GM12878 (cell line): ENCODE results near the gene TAF6L. TPM values are rescaled to one million over a fixed set of nuclear protein-coding genes. Genes with fewer than 3 reads are reported as not detected.

Experiments
- BACH1 ChIP-seq: fragments of 450-650 bp; IDR thresholded peaks from 2 replicates; pipeline ENCODE4 v1.6.1; 2017; ENCODE audit warnings: mild to moderate bottlenecking, borderline replicate concordance
- BMI1 ChIP-seq: fragments of 450-650 bp; IDR thresholded peaks from 2 replicates; pipeline ENCODE4 v1.6.1; 2016; ENCODE audit warnings: mild to moderate bottlenecking, moderate library complexity, borderline replicate concordance
- BRCA1 ChIP-seq: IDR thresholded peaks from 2 replicates; pipeline ENCODE4 v1.6.1; 2011; ENCODE audit warnings: low read depth, low read length, improper control_type of control experiment
- CEBPB ChIP-seq, 2 experiments: fragments of 150-350 bp in 1 of 2; IDR thresholded peaks; 2 replicates each; pipeline ENCODE4 v1.6.1; 2012 to 2014; ENCODE audit warnings: low read depth in 2 of 2, low read length in 2 of 2, borderline replicate concordance in 1 of 2, inconsistent platforms in 1 of 2
- CHD2 ChIP-seq: IDR thresholded peaks from 2 replicates; pipeline ENCODE4 v1.6.1; 2011; ENCODE audit warnings: low read depth, low read length, improper control_type of control experiment, borderline replicate concordance
- FOS ChIP-seq: IDR thresholded peaks from 3 replicates; pipeline ENCODE4 v1.6.1; 2011; ENCODE audit warnings: borderline replicate concordance; ENCODE audit not compliant: insufficient read length; ENCODE audit errors: extremely low read depth
- MEF2B ChIP-seq: fragments of 450-650 bp; IDR thresholded peaks from 2 replicates; pipeline ENCODE4 v1.6.1; 2018; ENCODE audit warnings: mild to moderate bottlenecking, moderate library complexity; ENCODE audit not compliant: partially characterized antibody, poor library complexity, severe bottlenecking
- MYB ChIP-seq: fragments of 150-350 bp; IDR thresholded peaks from 2 replicates; pipeline ENCODE4 v1.6.1; 2014; ENCODE audit warnings: mild to moderate bottlenecking, low read depth, low read length, borderline replicate concordance
- MYC ChIP-seq: IDR thresholded peaks from 2 replicates; pipeline ENCODE4 v1.6.1; 2011; ENCODE audit warnings: mild to moderate bottlenecking, low read length, moderate library complexity, inconsistent platforms; ENCODE audit not compliant: insufficient read depth, insufficient replicate concordance, insufficient read length, severe bottlenecking
- NFXL1 ChIP-seq: fragments of 450-650 bp; IDR thresholded peaks from 2 replicates; pipeline ENCODE4 v1.6.1; 2017; ENCODE audit warnings: antibody characterized with exemption, mild to moderate bottlenecking, borderline replicate concordance
- POLR2AphosphoS2 ChIP-seq: IDR thresholded peaks from 2 replicates; pipeline ENCODE4 v1.6.1; 2011; ENCODE audit warnings: low read depth, mild to moderate bottlenecking, low read length, improper control_type of control experiment, moderate library complexity
- SMAD5 ChIP-seq: IDR thresholded peaks from 2 replicates; pipeline ENCODE4 v1.6.1; 2016; ENCODE audit warnings: antibody characterized with exemption, low read depth
- SRF ChIP-seq, 2 experiments: IDR thresholded peaks; 2 replicates each; pipeline ENCODE4 v1.6.1; 2011; ENCODE audit warnings: low read depth in 2 of 2, low read length in 2 of 2, mild to moderate bottlenecking in 1 of 2, moderate library complexity in 1 of 2
- SUZ12 ChIP-seq: fragments of 200-600 bp; sonication (generic); IDR thresholded peaks from one replicate; pipeline ENCODE4 v1.6.1; 2018; ENCODE audit warnings: antibody characterized with exemption, mild to moderate bottlenecking; ENCODE audit not compliant: unreplicated experiment
- TCF3 ChIP-seq: IDR thresholded peaks from 2 replicates; pipeline ENCODE4 v1.6.1; 2012; ENCODE audit warnings: low read depth, mild to moderate bottlenecking, low read length, borderline replicate concordance; ENCODE audit not compliant: insufficient read depth
- ZNF207 ChIP-seq: fragments of 450-650 bp; IDR thresholded peaks from 2 replicates; pipeline ENCODE4 v1.6.1; 2014; ENCODE audit warnings: antibody characterized with exemption, mild to moderate bottlenecking, borderline replicate concordance
- polyA plus RNA-seq, 11 experiments: library from polyadenylated mRNA; depleted of rRNA in 4 of 11; unstranded in 6 of 11; stranded (reverse) in 5 of 11; fragments of >200 nt; fragmentation: Nextera tagmentation in 4 of 11; fragmentation: Illumina TruSeq in 1 of 11; extraction: Ambion mirVana in 4 of 11; extraction: Trizol in 1 of 11; gene quantifications; 1 replicate in 1 of 11; 2 replicates in 10 of 11; pipeline versions ENCODE4 v1.2.1 to v1.2.3, GENCODE V29; 2011 to 2016; ENCODE audit warnings: inconsistent platforms in 2 of 11, missing spikeins in 2 of 11, low read depth in 1 of 11
- total RNA-seq, 4 experiments: library from RNA; depleted of rRNA in 3 of 4; stranded (reverse); fragments of >200 nt in 3 of 4; fragmentation: Illumina TruSeq in 1 of 4; extraction: Trizol in 1 of 4; gene quantifications; 2 replicates each; pipeline versions ENCODE4 v1.2.1 to v1.2.3, GENCODE V29; 2013 to 2021
- TF ChIP-seq, protein P1 (sequence below): fragments of 450-650 bp; IDR thresholded peaks from 2 replicates; pipeline ENCODE4 v1.6.1; 2017; ENCODE audit warnings: mild to moderate bottlenecking, low read depth, inconsistent platforms; ENCODE audit not compliant: poor library complexity, severe bottlenecking
- TF ChIP-seq, protein P2 (sequence below): fragments of 450-650 bp; IDR thresholded peaks from 2 replicates; pipeline ENCODE4 v1.6.1; 2017; ENCODE audit warnings: mild to moderate bottlenecking, moderate library complexity
- TF ChIP-seq, protein P3 (sequence below): fragments of 450-650 bp; IDR thresholded peaks from 2 replicates; pipeline ENCODE4 v1.6.1; 2017; ENCODE audit warnings: borderline replicate concordance
- TF ChIP-seq, protein P4 (sequence below): IDR thresholded peaks from 2 replicates; pipeline ENCODE4 v1.6.1; 2012; ENCODE audit warnings: low read depth, low read length, improper control_type of control experiment

Gene TAF6L
- total and polyA plus RNA-seq, 10 of the 15 experiments (the other 5 are each of a cell fraction or from before 2014, with no cell fraction given) = 0.15 to 35.6 (median 19.0) TPM

DNA sequence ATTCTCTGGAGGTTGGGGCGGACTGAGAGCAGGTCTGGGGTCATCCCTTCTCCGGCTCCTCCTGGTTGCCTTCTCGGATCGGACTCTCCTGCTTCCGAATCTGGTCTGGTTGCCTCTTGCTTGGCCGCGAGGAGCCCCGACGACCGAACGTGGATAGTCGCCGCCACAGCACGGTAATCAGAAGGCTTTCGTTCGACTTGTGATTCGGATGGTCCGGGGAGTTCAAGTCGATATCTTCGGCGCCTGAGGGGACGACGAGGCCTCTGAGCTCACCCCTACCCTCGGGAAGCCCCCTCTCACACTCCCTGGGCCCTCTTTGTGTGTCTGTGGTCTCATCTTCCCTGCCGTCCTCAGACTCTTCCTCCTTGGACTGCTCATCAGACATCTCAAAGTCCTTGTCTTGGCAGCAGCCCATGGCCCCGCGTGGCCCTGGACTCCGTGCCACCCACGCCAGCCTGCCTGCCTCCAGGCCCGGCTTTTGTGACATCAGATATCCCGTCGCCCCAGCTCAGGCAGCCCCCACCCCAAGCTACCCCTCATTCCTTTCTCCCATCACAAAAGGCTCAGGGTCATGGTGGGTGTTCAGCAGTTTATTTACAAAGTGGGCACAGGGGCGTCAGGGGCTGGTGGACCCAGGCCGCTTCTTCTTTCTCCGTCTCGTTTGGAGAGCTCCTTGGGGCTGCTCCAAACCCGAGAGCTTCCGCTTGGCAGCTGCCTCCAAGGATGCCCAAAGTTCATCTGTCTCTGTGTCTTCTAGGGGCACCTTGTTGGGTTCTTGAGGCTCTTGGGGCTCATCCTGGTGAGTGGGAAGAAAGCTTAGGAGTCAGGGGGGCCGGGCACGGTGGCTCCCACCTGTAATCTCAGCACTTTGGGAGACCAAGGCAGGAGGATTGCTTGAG is 61.4 kb downstream of the TAF6L start, which contains the start of gene TEX54 (continued):
- no peak for TF ChIP-seq CHD2
- TF ChIP-seq ZNF207 = no peak
- no peak for TF ChIP-seq CEBPB (IDR thresholded peaks at IDR 0.05; ENCODE audit: borderline replicate concordance in 1 of 2, low read depth in 2 of 2, low read length in 2 of 2)
- peak; percentile 1 for TF ChIP-seq MYC
- TF ChIP-seq BACH1 = no peak; the same call in 1 of the 2 replicates
- TF ChIP-seq SRF (IDR thresholded peaks at IDR 0.05; ENCODE audit: low read depth in 2 of 2, low read length in 2 of 2) = no peak
- TF ChIP-seq MYB = no peak
- TF ChIP-seq FOS = no peak
- TF ChIP-seq NFXL1 = no peak
- no peak for TF ChIP-seq MEF2B
- TF ChIP-seq, protein P1, sequence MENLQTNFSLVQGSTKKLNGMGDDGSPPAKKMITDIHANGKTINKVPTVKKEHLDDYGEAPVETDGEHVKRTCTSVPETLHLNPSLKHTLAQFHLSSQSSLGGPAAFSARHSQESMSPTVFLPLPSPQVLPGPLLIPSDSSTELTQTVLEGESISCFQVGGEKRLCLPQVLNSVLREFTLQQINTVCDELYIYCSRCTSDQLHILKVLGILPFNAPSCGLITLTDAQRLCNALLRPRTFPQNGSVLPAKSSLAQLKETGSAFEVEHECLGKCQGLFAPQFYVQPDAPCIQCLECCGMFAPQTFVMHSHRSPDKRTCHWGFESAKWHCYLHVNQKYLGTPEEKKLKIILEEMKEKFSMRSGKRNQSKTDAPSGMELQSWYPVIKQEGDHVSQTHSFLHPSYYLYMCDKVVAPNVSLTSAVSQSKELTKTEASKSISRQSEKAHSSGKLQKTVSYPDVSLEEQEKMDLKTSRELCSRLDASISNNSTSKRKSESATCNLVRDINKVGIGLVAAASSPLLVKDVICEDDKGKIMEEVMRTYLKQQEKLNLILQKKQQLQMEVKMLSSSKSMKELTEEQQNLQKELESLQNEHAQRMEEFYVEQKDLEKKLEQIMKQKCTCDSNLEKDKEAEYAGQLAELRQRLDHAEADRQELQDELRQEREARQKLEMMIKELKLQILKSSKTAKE = no peak
- no peak for TF ChIP-seq TCF3
- no peak for TF ChIP-seq SMAD5
- no peak for TF ChIP-seq BMI1
- no peak for TF ChIP-seq BRCA1
- TF ChIP-seq SUZ12 = no peak
- TF ChIP-seq, protein P2, sequence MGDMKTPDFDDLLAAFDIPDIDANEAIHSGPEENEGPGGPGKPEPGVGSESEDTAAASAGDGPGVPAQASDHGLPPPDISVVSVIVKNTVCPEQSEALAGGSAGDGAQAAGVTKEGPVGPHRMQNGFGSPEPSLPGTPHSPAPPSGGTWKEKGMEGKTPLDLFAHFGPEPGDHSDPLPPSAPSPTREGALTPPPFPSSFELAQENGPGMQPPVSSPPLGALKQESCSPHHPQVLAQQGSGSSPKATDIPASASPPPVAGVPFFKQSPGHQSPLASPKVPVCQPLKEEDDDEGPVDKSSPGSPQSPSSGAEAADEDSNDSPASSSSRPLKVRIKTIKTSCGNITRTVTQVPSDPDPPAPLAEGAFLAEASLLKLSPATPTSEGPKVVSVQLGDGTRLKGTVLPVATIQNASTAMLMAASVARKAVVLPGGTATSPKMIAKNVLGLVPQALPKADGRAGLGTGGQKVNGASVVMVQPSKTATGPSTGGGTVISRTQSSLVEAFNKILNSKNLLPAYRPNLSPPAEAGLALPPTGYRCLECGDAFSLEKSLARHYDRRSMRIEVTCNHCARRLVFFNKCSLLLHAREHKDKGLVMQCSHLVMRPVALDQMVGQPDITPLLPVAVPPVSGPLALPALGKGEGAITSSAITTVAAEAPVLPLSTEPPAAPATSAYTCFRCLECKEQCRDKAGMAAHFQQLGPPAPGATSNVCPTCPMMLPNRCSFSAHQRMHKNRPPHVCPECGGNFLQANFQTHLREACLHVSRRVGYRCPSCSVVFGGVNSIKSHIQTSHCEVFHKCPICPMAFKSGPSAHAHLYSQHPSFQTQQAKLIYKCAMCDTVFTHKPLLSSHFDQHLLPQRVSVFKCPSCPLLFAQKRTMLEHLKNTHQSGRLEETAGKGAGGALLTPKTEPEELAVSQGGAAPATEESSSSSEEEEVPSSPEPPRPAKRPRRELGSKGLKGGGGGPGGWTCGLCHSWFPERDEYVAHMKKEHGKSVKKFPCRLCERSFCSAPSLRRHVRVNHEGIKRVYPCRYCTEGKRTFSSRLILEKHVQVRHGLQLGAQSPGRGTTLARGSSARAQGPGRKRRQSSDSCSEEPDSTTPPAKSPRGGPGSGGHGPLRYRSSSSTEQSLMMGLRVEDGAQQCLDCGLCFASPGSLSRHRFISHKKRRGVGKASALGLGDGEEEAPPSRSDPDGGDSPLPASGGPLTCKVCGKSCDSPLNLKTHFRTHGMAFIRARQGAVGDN = 0 out of 2 replicates have a peak, but pooled peaks have one; percentile 22
- TF ChIP-seq, protein P3, sequence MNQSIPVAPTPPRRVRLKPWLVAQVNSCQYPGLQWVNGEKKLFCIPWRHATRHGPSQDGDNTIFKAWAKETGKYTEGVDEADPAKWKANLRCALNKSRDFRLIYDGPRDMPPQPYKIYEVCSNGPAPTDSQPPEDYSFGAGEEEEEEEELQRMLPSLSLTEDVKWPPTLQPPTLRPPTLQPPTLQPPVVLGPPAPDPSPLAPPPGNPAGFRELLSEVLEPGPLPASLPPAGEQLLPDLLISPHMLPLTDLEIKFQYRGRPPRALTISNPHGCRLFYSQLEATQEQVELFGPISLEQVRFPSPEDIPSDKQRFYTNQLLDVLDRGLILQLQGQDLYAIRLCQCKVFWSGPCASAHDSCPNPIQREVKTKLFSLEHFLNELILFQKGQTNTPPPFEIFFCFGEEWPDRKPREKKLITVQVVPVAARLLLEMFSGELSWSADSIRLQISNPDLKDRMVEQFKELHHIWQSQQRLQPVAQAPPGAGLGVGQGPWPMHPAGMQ = no peak
- TF ChIP-seq, protein P4, sequence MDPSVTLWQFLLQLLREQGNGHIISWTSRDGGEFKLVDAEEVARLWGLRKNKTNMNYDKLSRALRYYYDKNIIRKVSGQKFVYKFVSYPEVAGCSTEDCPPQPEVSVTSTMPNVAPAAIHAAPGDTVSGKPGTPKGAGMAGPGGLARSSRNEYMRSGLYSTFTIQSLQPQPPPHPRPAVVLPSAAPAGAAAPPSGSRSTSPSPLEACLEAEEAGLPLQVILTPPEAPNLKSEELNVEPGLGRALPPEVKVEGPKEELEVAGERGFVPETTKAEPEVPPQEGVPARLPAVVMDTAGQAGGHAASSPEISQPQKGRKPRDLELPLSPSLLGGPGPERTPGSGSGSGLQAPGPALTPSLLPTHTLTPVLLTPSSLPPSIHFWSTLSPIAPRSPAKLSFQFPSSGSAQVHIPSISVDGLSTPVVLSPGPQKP = no peak
- peak; percentile 50; the same call in 1 of the 2 replicates for TF ChIP-seq POLR2AphosphoS2
